Measurements from ENCODE around the gene PRTG.
A peak's percentile ranks its signal among the peaks of the same experiment; 100 is the strongest.

The PRTG gene

GRCh38 chr15:55587321-55588069 lies 155.5 kb downstream of the PRTG start:
- peak overlapping the region; percentile 64 for H3K27ac ChIP-seq
- TF ChIP-seq, protein P1, sequence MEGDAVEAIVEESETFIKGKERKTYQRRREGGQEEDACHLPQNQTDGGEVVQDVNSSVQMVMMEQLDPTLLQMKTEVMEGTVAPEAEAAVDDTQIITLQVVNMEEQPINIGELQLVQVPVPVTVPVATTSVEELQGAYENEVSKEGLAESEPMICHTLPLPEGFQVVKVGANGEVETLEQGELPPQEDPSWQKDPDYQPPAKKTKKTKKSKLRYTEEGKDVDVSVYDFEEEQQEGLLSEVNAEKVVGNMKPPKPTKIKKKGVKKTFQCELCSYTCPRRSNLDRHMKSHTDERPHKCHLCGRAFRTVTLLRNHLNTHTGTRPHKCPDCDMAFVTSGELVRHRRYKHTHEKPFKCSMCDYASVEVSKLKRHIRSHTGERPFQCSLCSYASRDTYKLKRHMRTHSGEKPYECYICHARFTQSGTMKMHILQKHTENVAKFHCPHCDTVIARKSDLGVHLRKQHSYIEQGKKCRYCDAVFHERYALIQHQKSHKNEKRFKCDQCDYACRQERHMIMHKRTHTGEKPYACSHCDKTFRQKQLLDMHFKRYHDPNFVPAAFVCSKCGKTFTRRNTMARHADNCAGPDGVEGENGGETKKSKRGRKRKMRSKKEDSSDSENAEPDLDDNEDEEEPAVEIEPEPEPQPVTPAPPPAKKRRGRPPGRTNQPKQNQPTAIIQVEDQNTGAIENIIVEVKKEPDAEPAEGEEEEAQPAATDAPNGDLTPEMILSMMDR (conservative IDR thresholded peaks at IDR 0.05) = no peak

GRCh38 chr15:55586808-55587207 lies 156.1 kb downstream of the PRTG start:
- H3K27ac ChIP-seq = no peak overlapping the region
- TF ChIP-seq, protein P1 (conservative IDR thresholded peaks at IDR 0.05) = no peak

DNA sequence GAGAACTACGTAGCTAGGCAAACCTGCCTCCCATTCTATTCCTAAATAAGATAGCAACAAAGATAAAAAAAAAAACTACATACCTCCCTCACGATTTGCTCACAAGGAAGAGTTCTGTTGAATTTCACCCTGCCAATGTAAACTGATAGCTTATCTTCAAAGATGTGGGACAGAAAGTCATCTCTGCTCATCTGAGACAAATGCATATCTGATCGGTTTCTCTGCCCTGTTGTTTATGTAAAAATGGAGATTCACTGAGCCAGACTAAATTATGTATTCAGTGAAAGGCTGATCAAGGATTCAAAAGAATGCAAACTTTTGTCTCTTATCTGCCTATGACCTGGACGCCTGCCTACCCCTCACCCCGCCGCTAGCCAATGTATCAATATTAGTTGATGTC lies 166.0 kb downstream of the PRTG start:
- peak overlapping the region; percentile 45 for H3K27ac ChIP-seq
- TF ChIP-seq, protein P1 (conservative IDR thresholded peaks at IDR 0.05) = no peak

DNA sequence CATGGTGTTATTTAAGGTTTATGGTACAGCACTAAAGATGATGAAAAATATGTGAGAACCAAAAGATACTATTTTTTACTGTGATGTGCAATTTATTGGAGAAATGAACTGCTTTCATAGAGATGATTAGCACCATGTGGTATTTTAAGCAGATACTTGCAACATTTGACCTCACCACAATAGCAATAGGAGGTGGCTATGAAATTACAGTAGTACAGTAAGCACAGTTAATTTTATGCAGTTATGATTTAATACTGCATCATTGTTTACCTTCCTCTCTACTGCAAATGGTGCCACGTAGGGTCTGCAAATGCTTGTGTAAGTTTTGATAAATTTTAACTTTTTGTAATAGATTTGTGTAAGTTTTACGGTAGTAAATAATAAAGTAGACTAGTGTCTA lies 168.9 kb downstream of the PRTG start:
- TF ChIP-seq, protein P1 (conservative IDR thresholded peaks at IDR 0.05) = no peak
- H3K27ac ChIP-seq = no peak overlapping the region

DNA sequence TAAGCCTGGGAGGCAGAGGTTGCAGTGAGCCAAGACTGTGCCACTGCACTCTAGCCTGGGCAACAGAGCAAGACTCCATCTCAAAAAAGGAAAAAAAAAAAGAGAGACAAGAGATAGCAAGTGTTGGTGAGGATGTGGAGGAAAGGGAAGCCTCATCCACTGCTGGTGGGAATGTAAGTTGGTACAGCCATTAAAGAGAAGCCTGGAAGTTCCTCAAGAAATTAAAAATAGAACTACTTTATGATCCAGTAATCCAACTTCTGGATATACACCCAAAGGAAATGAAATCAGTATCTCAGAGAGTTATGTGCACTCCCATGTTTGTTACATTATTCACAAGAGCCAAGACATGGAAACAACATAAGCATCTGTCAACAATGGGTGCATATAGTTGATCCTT lies 169.7 kb downstream of the PRTG start:
- H3K27ac ChIP-seq = no peak overlapping the region
- TF ChIP-seq, protein P1 (conservative IDR thresholded peaks at IDR 0.05) = no peak

- TF ChIP-seq, protein P1 (conservative IDR thresholded peaks at IDR 0.05) = no peak; the same call in 1 of the 2 replicates
These were observed 178.4 kb downstream of the PRTG start for GRCh38 chr15:55564347-55565145.

DNA sequence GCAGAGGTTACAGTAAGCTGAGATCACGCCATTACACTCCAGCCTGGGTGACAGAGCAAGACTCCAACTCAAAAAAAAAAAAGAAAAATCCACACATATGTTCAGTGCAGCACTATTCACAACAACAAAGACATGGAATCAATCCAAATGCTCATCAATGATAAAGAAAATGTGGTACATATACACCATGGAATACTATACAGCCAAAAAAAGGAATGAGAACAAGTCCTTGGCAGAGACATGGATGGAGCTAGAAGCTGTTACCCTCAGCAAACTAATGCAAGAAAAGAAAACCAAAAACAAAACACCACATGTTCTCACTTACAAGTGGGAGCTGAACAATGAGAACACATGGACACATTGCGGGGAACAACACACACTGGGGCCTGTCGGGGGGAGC lies 180.4 kb downstream of the PRTG start:
- TF ChIP-seq, protein P1 (conservative IDR thresholded peaks at IDR 0.05) = no peak

More at GRCh38 chr15:55564347-55565145, 178.4 kb downstream of the PRTG start:
- H3K27ac ChIP-seq = no peak overlapping the region

More for the DNA sequence above, 180.4 kb downstream of the PRTG start:
- H3K27ac ChIP-seq = no peak overlapping the region

Data from VCaP (cell line).